Neural progenitor cell (in vitro differentiated cells): ENCODE results near the gene B4GALT4. TPM values are rescaled to one million over a fixed set of nuclear protein-coding genes. Genes with fewer than 3 reads are reported as not detected.

Source experiments
- DNase-seq: peaks from one replicate; pipeline ENCODE4 v3.0.0-alpha.2; 2016; ENCODE audit warnings: low spot score
- H2AFZ ChIP-seq: fragments of 200-600 bp; sonication (generic); replicated peaks from 2 replicates; pipeline ENCODE4 v1.6.1; 2016; ENCODE audit warnings: antibody characterized with exemption
- H3F3A ChIP-seq: fragments of 200-600 bp; sonication (generic); 2 replicates; pipeline ENCODE4 v1.6.1; 2016; ENCODE audit warnings: antibody characterized with exemption, low read depth
- H3K27ac ChIP-seq: fragments of 200-600 bp; sonication (generic); 2 replicates; pipeline ENCODE4 v1.5.1; 2016; ENCODE audit warnings: mild to moderate bottlenecking
- H3K27me3 ChIP-seq: fragments of 200-600 bp; sonication (generic); 2 replicates; pipeline ENCODE4 v1.6.1; 2016; ENCODE audit warnings: mild to moderate bottlenecking, moderate library complexity
- H3K36me3 ChIP-seq: fragments of 200-600 bp; sonication (generic); 2 replicates; pipeline ENCODE4 v1.5.1; 2016
- H3K4me1 ChIP-seq: fragments of 200-600 bp; sonication (generic); 2 replicates; pipeline ENCODE4 v1.6.1; 2016; ENCODE audit warnings: mixed run types
- H3K4me2 ChIP-seq: fragments of 200-600 bp; sonication (generic); 2 replicates; pipeline ENCODE4 v1.6.1; 2016
- H3K4me3 ChIP-seq: fragments of 200-600 bp; sonication (generic); 2 replicates; pipeline ENCODE4 v1.5.1; 2016
- H3K79me2 ChIP-seq: fragments of 200-600 bp; sonication (generic); 2 replicates; pipeline ENCODE4 v1.6.1; 2016; ENCODE audit warnings: low read depth
- H3K9ac ChIP-seq: fragments of 200-600 bp; sonication (generic); 2 replicates; pipeline ENCODE4 v1.6.1; 2016
- H3K9me3 ChIP-seq: fragments of 200-600 bp; sonication (generic); 2 replicates; pipeline ENCODE4 v1.5.1; 2016; ENCODE audit warnings: low read depth
- H4K20me1 ChIP-seq: fragments of 200-600 bp; sonication (generic); 2 replicates; pipeline ENCODE4 v1.6.1; 2016; ENCODE audit warnings: low read depth
- H3K27ac Mint-ChIP-seq: 3 replicates; pipeline ENCODE4 v1.8.0; 2021; ENCODE audit warnings: mixed read lengths
- H3K27me3 Mint-ChIP-seq: 2 replicates; pipeline ENCODE4 v1.8.0; 2022; ENCODE audit warnings: low read depth, mild to moderate bottlenecking, inconsistent platforms, moderate library complexity, mixed read lengths; ENCODE audit not compliant: insufficient read depth
- H3K36me3 Mint-ChIP-seq: 3 replicates; pipeline ENCODE4 v1.8.0; 2021; ENCODE audit warnings: mixed read lengths
- H3K4me1 Mint-ChIP-seq: 3 replicates; pipeline ENCODE4 v1.8.0; 2021; ENCODE audit warnings: mixed read lengths
- H3K4me3 Mint-ChIP-seq: 3 replicates; pipeline ENCODE4 v1.8.0; 2021; ENCODE audit warnings: mild to moderate bottlenecking, moderate library complexity, mixed read lengths
- H3K9me3 Mint-ChIP-seq: 3 replicates; pipeline ENCODE4 v1.8.0; 2020; ENCODE audit warnings: mixed read lengths
- CTCF ChIP-seq: fragments of 200-600 bp; sonication (generic); IDR thresholded peaks from 2 replicates; pipeline ENCODE4 v1.5.1; 2017; ENCODE audit warnings: antibody characterized with exemption, mild to moderate bottlenecking
- EZH2 ChIP-seq: fragments of 200-600 bp; sonication (generic); IDR thresholded peaks from 2 replicates; pipeline ENCODE4 v1.6.1; 2017; ENCODE audit warnings: antibody characterized with exemption, mild to moderate bottlenecking, moderate library complexity
- EZH2phosphoT487 ChIP-seq: fragments of 200-600 bp; sonication (generic); IDR thresholded peaks from 2 replicates; pipeline ENCODE4 v1.6.1; 2017; ENCODE audit warnings: antibody characterized with exemption
- total RNA-seq: library from RNA; depleted of rRNA; stranded (reverse); fragments of >200 nt; gene quantifications from 2 replicates; pipeline ENCODE4 v1.2.3, GENCODE V29; 2015; ENCODE audit warnings: low replicate concordance

B4GALT4 gene
- total RNA-seq, 1 donor from 2014 or later, result 47.0 TPM

DNA sequence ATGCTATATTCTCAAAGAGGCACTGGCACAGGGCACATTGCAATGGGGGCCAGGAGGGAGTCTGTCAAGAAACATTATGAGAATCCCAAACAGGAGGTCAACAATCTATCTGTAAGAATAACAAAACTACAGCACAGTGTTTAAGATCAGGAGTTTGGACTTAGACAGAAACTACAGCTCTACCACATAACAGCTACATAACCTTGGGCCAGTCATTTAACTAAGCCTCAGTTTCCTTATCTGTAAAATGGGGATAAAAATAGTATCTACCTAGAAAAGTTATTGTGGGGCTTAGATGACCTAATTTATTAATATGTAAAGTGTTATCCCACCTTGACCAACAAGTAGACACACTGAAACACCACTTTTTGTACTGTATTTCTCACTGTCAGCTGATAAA is 9.9 kb downstream of the B4GALT4 start:
- Mint-ChIP-seq H3K9me3 (no peaks in the 10 kb centered on the region), H3K4me3 (no peak overlapping the region), H3K4me1 (no peaks in the 10 kb centered on the region), H3K36me3 (peaks cover 24% of the 10 kb centered on the region), H3K27ac (no peak overlapping the region), H3K27me3 (no peaks in the 10 kb centered on the region)
- Histone ChIP-seq H3K36me3 (peaks cover 20% of the 10 kb centered on the region), H3K4me3 (no peak overlapping the region), H3F3A (no peaks in the 10 kb centered on the region), H2AFZ (no peak overlapping the region), H3K79me2 (peaks cover 7% of the 10 kb centered on the region), H3K4me2 (no peak overlapping the region), H3K4me1 (no peaks in the 10 kb centered on the region), H3K27ac (no peak overlapping the region), H3K9me3 (no peaks in the 10 kb centered on the region), H3K27me3 (no peaks in the 10 kb centered on the region), H4K20me1 (peaks cover 3% of the 10 kb centered on the region), H3K9ac (no peak overlapping the region)
- TF ChIP-seq EZH2 (no peak), EZH2phosphoT487 (no peak), CTCF (no peak)
- no peak for DNase-seq

DNA sequence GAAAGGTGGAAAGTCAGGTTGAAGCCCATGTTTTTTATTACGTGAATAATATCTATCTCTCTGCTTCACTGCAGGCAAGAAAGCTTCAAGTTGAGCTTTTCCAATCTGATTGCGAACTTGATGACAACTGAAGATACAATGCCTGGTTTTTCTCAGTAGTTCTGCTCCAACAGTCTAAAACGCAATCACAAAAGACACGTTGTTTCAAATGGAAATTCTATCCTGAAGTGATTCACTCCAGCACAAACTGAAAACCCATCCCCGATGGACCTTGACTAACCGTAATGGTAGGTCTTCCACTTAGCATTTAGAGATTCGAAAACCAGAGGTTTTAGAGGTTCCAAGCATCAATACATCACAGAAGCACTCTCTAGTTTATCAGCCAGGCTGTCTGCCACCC is 10.6 kb downstream of the B4GALT4 start:
- Mint-ChIP-seq H3K4me1 (no peaks in the 10 kb centered on the region), H3K9me3 (no peaks in the 10 kb centered on the region), H3K27me3 (no peaks in the 10 kb centered on the region), H3K27ac (no peak overlapping the region), H3K36me3 (peaks cover 22% of the 10 kb centered on the region), H3K4me3 (no peak overlapping the region)
- Histone ChIP-seq H3K4me2 (no peak overlapping the region), H3F3A (no peaks in the 10 kb centered on the region), H4K20me1 (peaks cover 3% of the 10 kb centered on the region), H3K79me2 (peaks cover 7% of the 10 kb centered on the region), H3K27ac (no peak overlapping the region), H3K36me3 (peaks cover 19% of the 10 kb centered on the region), H3K4me1 (no peaks in the 10 kb centered on the region), H3K9ac (no peak overlapping the region), H3K27me3 (no peaks in the 10 kb centered on the region), H3K4me3 (no peak overlapping the region), H3K9me3 (no peaks in the 10 kb centered on the region), H2AFZ (no peak overlapping the region)
- no peak for DNase-seq
- no peak for TF ChIP-seq EZH2
- TF ChIP-seq CTCF, result no peak
- no peak for TF ChIP-seq EZH2phosphoT487

GRCh38 chr3:119229190-119229589 is 11.5 kb downstream of the B4GALT4 start:
- H3K4me3 Mint-ChIP-seq, result no peak overlapping the region
- no peak for TF ChIP-seq CTCF
- peaks cover 7% of the 10 kb centered on the region for H3K79me2 ChIP-seq
- DNase-seq, result no peak
- H3K27me3 Mint-ChIP-seq, result no peaks in the 10 kb centered on the region
- no peaks in the 10 kb centered on the region for H3K27me3 ChIP-seq
- no peak overlapping the region for H3K27ac Mint-ChIP-seq
- no peaks in the 10 kb centered on the region for H3K4me1 ChIP-seq
- H3K4me3 ChIP-seq, result no peak overlapping the region
- no peak overlapping the region for H3K4me2 ChIP-seq
- H3K27ac ChIP-seq, result no peak overlapping the region
- no peak overlapping the region for H2AFZ ChIP-seq
- no peaks in the 10 kb centered on the region for H3K9me3 ChIP-seq
- H3K36me3 Mint-ChIP-seq, result peaks cover 17% of the 10 kb centered on the region
- peaks cover 3% of the 10 kb centered on the region for H4K20me1 ChIP-seq
- H3K9ac ChIP-seq, result no peak overlapping the region
- no peaks in the 10 kb centered on the region for H3K4me1 Mint-ChIP-seq
- H3F3A ChIP-seq, result no peaks in the 10 kb centered on the region
- H3K36me3 ChIP-seq, result peaks cover 21% of the 10 kb centered on the region
- H3K9me3 Mint-ChIP-seq, result no peaks in the 10 kb centered on the region
